ENCODE results near the gene INPP5E.

The INPP5E gene

GRCh38 chr9:136485049-136486045, 45.7 kb upstream of the INPP5E start (continued):
- no peak for TF ChIP-seq KLF17 (tag by site-specific recombination; IDR thresholded peaks at IDR 0.05)
- no peak for TF ChIP-seq ZNF664 (tag by site-specific recombination; IDR thresholded peaks at IDR 0.05)
- no peak for TF ChIP-seq SETDB1 (IDR thresholded peaks at IDR 0.05; ENCODE audit: insufficient read length, low read length)
- no peak for TF ChIP-seq TCF7L2 (IDR thresholded peaks at IDR 0.05; ENCODE audit: borderline replicate concordance, low read depth, low read length)
- no peak for TF ChIP-seq KLF7 (tag by site-specific recombination; IDR thresholded peaks at IDR 0.05; ENCODE audit: borderline replicate concordance)
- TF ChIP-seq, protein P1, sequence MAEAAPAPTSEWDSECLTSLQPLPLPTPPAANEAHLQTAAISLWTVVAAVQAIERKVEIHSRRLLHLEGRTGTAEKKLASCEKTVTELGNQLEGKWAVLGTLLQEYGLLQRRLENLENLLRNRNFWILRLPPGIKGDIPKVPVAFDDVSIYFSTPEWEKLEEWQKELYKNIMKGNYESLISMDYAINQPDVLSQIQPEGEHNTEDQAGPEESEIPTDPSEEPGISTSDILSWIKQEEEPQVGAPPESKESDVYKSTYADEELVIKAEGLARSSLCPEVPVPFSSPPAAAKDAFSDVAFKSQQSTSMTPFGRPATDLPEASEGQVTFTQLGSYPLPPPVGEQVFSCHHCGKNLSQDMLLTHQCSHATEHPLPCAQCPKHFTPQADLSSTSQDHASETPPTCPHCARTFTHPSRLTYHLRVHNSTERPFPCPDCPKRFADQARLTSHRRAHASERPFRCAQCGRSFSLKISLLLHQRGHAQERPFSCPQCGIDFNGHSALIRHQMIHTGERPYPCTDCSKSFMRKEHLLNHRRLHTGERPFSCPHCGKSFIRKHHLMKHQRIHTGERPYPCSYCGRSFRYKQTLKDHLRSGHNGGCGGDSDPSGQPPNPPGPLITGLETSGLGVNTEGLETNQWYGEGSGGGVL (tag by site-specific recombination; IDR thresholded peaks at IDR 0.05) = peak; percentile 28; the same call in 1 of the 2 replicates
- peak; percentile 79 for TF ChIP-seq CTCF (tag by site-specific recombination; IDR thresholded peaks at IDR 0.05)
- TF ChIP-seq, protein P2, sequence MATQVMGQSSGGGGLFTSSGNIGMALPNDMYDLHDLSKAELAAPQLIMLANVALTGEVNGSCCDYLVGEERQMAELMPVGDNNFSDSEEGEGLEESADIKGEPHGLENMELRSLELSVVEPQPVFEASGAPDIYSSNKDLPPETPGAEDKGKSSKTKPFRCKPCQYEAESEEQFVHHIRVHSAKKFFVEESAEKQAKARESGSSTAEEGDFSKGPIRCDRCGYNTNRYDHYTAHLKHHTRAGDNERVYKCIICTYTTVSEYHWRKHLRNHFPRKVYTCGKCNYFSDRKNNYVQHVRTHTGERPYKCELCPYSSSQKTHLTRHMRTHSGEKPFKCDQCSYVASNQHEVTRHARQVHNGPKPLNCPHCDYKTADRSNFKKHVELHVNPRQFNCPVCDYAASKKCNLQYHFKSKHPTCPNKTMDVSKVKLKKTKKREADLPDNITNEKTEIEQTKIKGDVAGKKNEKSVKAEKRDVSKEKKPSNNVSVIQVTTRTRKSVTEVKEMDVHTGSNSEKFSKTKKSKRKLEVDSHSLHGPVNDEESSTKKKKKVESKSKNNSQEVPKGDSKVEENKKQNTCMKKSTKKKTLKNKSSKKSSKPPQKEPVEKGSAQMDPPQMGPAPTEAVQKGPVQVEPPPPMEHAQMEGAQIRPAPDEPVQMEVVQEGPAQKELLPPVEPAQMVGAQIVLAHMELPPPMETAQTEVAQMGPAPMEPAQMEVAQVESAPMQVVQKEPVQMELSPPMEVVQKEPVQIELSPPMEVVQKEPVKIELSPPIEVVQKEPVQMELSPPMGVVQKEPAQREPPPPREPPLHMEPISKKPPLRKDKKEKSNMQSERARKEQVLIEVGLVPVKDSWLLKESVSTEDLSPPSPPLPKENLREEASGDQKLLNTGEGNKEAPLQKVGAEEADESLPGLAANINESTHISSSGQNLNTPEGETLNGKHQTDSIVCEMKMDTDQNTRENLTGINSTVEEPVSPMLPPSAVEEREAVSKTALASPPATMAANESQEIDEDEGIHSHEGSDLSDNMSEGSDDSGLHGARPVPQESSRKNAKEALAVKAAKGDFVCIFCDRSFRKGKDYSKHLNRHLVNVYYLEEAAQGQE (tag by site-specific recombination; IDR thresholded peaks at IDR 0.05) = 0 out of 2 replicates have a peak, but pooled peaks have one; percentile 15
- TF ChIP-seq ZNF19 (tag by site-specific recombination; IDR thresholded peaks at IDR 0.05; ENCODE audit: low read depth) = no peak
- TF ChIP-seq, protein P3, sequence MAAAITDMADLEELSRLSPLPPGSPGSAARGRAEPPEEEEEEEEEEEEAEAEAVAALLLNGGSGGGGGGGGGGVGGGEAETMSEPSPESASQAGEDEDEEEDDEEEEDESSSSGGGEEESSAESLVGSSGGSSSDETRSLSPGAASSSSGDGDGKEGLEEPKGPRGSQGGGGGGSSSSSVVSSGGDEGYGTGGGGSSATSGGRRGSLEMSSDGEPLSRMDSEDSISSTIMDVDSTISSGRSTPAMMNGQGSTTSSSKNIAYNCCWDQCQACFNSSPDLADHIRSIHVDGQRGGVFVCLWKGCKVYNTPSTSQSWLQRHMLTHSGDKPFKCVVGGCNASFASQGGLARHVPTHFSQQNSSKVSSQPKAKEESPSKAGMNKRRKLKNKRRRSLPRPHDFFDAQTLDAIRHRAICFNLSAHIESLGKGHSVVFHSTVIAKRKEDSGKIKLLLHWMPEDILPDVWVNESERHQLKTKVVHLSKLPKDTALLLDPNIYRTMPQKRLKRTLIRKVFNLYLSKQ (tag by site-specific recombination; IDR thresholded peaks at IDR 0.05; ENCODE audit: borderline replicate concordance) = no peak
- no peak for TF ChIP-seq ZNF560 (tag by site-specific recombination; IDR thresholded peaks at IDR 0.05; ENCODE audit: borderline replicate concordance)
- no peak for TF ChIP-seq ZBTB44 (tag by site-specific recombination; IDR thresholded peaks at IDR 0.05)

Measured in HEK293 (cell line).